Uterine smooth muscle cell (primary cell): ENCODE measurements around the gene TRIM40. TPM values are rescaled to one million over a fixed set of nuclear protein-coding genes. Genes with fewer than 3 reads are reported as not detected.

ENCODE experiments used
- total RNA-seq: library from RNA; depleted of rRNA; stranded (reverse); fragments of >200 nt; gene quantifications from 2 replicates; pipeline ENCODE4 v1.2.3, GENCODE V29; 2014

The TRIM40 gene, protein sequence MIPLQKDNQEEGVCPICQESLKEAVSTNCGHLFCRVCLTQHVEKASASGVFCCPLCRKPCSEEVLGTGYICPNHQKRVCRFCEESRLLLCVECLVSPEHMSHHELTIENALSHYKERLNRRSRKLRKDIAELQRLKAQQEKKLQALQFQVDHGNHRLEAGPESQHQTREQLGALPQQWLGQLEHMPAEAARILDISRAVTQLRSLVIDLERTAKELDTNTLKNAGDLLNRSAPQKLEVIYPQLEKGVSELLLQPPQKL
- total RNA-seq, result not detected in 2 replicates

DNA sequence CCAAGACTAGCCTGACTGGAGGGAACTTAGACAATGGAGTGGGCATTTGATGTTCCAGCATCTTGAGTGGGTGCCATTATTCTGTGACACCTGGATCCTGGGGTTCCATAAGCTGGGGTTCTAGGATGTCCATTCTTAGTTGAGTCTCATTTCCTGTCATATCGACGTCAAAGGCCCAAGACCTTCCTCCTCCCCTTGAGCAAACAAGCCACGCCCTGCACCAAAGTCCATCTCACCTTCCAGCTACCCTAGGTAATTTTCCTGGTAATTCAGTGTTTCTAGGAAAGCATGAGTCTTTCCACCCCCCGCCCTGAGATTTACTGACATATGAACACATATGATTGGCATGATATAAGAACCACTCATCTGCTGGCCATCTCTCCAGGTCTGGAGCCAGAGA lies at the start of gene TRIM40:
Gene TRIM40 (plus strand): TSS at position 384 of the 400 bp plus-strand sequence. CDS start 897 bp downstream, outside the sequence.

DNA sequence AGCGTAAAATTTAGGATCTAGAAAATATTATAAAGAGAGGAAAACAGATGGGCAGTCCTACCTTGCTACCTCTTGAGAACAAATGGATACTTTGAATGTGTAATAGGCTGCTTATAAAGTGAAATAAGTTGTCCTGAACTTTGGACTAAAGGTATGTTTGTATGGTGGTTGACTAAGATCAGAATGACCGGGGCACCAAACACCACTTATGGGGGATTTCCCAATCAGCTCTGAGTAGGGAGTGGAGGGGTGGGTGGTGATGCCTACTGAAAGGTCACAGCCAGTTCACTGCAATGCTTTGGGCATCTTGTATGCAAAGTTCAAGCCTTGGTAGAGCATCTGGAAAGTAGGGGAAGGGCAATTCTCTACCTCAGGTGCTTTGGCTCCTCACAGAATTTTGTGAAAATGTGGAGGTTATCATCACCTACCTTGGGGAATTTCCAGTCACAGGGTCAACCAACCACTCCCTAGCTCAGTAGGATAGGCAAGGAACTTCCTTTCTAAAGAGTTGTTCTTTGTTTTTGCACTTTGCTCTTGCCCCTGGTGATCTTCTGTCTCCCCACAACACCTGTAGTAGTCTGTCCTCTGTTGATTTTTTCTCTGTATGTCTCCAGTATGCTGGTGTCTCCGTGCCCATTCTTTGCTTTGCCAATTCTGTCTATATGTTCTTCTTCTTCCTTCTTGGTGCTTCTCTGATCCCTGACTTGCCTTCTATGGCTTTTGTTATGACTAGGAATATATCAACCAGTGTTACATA lies 22.8 kb upstream of the TRIM40 start, which contains the start of gene TRIM31:
Gene TRIM31 (minus strand): TSS at position 88 of the 757 bp plus-strand sequence. CDS start 285 bp downstream, outside the sequence.

DNA sequence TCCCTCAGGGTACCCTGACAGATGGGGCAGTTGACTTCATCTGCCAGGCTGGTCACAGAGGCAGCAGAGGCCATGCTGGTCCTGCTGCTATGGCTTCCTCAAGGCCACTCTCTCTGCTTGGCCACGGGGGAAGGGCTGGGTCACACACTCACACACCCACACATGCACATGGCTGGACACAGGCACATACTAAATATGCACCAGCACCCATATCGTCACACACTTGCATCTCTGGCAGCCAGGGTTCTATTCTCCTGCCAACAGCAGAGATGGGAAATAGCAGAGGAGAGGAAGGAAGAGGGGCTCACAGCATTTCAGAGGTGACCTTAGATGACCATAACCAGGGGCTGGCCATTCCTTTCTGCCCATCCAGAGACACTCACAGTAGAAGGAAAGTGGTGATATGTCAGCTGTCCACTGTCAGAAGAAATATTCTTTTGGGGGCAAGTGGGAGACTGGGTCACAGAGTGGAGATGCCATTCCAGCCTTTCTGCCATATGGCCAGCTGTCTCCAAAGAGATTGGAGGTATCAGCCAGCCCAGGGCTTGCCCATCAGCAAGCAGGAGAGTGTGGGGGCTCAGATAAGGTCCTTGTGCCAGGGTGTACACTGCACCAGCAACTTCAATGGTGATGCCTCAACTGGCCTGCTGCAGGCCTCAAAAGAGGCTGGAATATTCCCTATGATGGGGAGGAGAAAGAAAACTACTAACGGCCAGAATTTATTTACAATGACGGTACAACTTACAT lies 25.0 kb downstream of the TRIM40 start, which contains the start of gene TRIM10:
Gene TRIM10 (minus strand): TSS at position 427 of the 747 bp plus-strand sequence. CDS start 353 bp downstream, at position 74.

DNA sequence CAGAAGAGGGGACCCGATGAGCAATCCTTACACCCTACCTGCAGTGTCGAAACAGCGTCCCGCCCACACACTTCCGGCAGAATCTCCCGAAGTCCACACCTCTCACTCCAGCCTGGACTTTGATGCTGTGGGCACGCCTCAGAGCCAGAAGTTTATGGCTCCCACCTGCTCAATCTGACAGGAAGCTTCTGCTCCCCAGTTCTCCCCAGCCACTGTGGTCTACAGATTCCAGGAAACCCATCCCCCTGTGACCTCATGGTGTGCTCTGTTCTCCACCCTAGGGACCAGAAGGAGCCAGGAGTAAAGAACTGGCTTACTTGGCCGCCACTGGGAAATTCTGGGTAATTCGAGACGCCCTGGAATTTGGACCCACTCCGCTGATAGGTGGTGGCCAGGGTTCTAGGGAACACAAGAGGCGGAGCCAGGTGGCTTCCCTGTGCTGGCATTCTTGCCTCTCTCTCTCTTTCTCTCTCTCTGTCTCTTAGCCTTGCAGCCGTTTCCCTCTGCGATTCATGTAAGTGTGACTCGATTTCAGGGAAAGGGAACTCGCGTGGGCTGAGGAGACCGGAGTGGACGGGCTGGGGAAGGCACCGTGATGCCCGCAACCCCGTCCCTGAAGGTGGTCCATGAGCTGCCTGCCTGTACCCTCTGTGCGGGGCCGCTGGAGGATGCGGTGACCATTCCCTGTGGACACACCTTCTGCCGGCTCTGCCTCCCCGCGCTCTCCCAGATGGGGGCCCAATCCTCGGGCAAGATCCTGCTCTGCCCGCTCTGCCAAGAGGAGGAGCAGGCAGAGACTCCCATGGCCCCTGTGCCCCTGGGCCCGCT lies 27.4 kb downstream of the TRIM40 start, which contains the start of gene TRIM15:
Gene TRIM15 (plus strand): TSS at position 457 of the 828 bp plus-strand sequence. CDS start 139 bp downstream, at position 596.

Other genes with a start within 250 kb of the TRIM40 start
- gene HLA-A, start 193.6 kb upstream of the TRIM40 start, total RNA-seq, result 202 and 369 TPM in 2 replicates
- gene POLR1H, start 74.9 kb upstream of the TRIM40 start, total RNA-seq, result 34.8 and 39.0 TPM in 2 replicates
- 10.3 and 11.9 TPM in 2 replicates for gene PPP1R11, start 68.9 kb upstream of the TRIM40 start, total RNA-seq
- gene RNF39, start 60.4 kb upstream of the TRIM40 start, total RNA-seq, result not detected in 2 replicates
- gene TRIM31, start 23.1 kb upstream of the TRIM40 start, total RNA-seq, result not detected in 2 replicates
- gene TRIM10, start 25.1 kb downstream of the TRIM40 start, total RNA-seq, result 0.12 TPM in 1 of 2 replicates, not detected in the other
- not detected in 2 replicates for gene TRIM15, start 27.4 kb downstream of the TRIM40 start, total RNA-seq
- gene TRIM26, start 77.3 kb downstream of the TRIM40 start, total RNA-seq, result 24.0 and 28.9 TPM in 2 replicates
- 8.4 and 13.9 TPM in 2 replicates for gene TRIM39, start 190.8 kb downstream of the TRIM40 start, total RNA-seq
- gene RPP21, start 209.0 kb downstream of the TRIM40 start, total RNA-seq, result 28.9 and 30.0 TPM in 2 replicates